Neural progenitor cell (in vitro differentiated cells): ENCODE measurements around the gene IL22RA2.

Experiments
- CTCF ChIP-seq: fragments of 200-600 bp; sonication (generic); IDR thresholded peaks from 2 replicates; pipeline ENCODE4 v1.5.1; 2017; ENCODE audit warnings: antibody characterized with exemption, mild to moderate bottlenecking
- EZH2 ChIP-seq: fragments of 200-600 bp; sonication (generic); IDR thresholded peaks from 2 replicates; pipeline ENCODE4 v1.6.1; 2017; ENCODE audit warnings: antibody characterized with exemption, mild to moderate bottlenecking, moderate library complexity
- EZH2phosphoT487 ChIP-seq: fragments of 200-600 bp; sonication (generic); IDR thresholded peaks from 2 replicates; pipeline ENCODE4 v1.6.1; 2017; ENCODE audit warnings: antibody characterized with exemption

GRCh38 chr6:137120748-137121147, 52.7 kb downstream of the IL22RA2 start:
- TF ChIP-seq CTCF (no peak), EZH2 (no peak), EZH2phosphoT487 (no peak)
